GM18502 (cell line): Measurements from ENCODE around the gene DLX3.

Experiments
- ATAC-seq: cut with Tn5 transposase; IDR thresholded peaks from one replicate; pipeline ENCODE4 v1.9.1; 2021; ENCODE audit warnings: mild to moderate bottlenecking; ENCODE audit not compliant: unreplicated experiment, poor library complexity

DLX3 gene

GRCh38 chr17:50026046-50026675, 31.1 kb upstream of the DLX3 start:
- ATAC-seq, result no peak

GRCh38 chr17:50024808-50025207, 29.8 kb upstream of the DLX3 start:
- no peak for ATAC-seq

- no peak for ATAC-seq
Observed at GRCh38 chr17:50023520-50023919, 28.5 kb upstream of the DLX3 start.

DNA sequence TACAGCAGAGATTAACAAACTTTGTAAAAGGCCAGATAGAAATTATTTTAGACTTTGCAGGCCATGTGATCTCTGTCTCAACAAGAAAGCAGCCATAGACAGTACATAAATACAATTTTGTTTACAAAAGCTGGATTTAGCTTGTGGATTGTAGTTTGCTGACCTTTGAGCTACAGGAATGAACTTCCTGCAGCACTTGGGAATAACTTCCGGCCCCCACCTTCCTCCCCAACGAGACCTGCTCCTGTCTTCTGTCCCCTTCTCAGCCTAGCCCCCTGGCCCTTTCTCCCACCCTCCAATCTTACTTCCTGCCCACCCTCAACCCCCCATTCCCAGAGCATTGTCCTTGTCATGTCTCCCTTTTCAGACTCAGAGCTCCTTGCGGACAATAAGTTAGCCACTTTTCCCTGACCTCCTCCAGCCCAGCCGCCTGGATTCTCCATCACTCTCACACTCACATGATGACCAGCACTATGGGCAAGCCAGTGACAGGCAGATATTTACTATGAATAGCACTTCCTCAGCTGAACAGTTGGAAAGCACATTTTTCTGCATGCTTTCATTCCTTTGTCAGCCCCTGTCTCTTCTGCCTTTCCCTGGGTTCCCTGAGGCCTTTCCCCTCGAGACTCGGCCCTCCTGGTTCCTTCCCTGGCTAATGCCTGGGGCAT, 27.6 kb upstream of the DLX3 start:
- ATAC-seq, result no peak

GRCh38 chr17:50021681-50022370, 26.8 kb upstream of the DLX3 start:
- no peak for ATAC-seq

- no peak for ATAC-seq
Observed at GRCh38 chr17:50020841-50021599, 26.0 kb upstream of the DLX3 start.

DNA sequence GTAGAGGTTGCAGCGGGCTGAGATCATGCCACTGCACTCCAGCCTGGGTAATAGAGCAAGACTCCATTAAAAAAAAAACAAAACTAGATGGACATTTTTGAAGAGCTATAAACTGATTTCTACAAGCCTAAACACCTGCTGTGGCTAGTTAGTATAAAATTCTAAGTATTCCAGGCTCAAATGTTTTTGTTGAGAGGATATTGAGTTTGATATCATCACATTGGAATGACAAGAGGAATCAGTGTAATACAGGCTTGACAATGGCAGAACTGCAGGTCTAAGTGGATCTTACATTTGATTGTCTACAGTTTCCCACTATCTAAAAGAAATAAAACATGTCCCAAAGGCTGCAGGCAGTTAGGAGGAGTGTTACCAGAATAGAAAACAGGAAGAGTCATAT, 23.9 kb upstream of the DLX3 start:
- no peak for ATAC-seq

- ATAC-seq, result no peak
Observed at GRCh38 chr17:50015146-50015545, 20.1 kb upstream of the DLX3 start.

- ATAC-seq, result no peak
Observed at GRCh38 chr17:50014471-50015088, 19.6 kb upstream of the DLX3 start.

DNA sequence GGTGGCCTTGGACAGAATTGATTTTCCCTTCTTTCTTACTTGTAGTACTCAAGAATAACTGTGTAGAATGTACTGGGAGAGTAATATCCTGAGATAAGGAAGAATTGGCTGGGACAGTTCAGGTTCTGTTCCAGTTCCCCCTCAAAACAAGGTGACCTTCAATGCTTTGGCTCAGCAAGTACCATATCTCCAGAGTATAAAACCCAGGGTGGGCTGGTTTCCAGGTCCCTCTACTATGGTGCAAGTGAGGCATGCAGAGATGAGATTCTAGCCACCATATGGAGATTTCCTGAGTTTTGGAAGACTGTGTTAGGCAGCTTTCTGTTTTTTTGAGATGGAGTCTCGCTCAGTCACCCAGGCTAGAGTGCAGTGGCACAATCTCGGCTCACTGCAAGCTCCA, 18.1 kb upstream of the DLX3 start:
- no peak for ATAC-seq

DNA sequence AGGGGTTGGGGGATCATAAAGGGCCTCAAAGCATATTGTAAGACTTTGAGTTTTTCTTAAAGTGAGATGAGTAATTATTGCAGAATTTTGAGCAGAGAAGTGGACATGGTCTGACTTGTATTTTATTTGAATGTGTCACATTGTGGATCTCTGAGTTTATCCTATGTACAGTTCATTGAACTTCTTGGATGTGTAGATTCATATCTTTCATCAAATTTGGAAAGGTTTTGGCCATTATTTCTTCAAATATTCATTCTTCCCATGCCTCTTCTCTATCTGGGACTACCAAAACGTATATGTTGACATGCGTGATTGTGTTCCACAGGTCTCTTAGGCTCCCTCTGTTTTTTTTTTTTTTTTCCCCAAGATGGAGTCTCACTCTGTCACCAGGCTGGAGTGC, 14.3 kb upstream of the DLX3 start:
- ATAC-seq, result no peak

DNA sequence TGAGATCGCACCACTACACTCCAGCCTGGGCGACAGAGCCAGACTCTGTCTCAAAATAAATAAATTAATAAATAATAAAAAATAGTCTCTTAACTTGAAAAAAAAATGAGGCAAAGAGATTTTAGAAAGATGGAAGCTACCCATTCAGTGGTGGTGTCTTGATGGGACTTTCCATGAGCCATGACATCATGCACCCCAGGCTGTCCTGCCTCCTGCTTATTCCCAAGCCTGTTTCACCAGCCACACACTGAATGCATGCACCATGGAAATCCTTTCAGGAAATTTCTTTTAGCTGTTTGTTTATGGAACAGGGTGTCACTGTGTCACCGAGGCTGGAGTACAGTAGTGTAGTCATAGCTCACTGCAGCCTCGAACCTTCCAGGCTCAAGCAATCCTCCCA, 8.9 kb upstream of the DLX3 start:
- ATAC-seq, result no peak

DNA sequence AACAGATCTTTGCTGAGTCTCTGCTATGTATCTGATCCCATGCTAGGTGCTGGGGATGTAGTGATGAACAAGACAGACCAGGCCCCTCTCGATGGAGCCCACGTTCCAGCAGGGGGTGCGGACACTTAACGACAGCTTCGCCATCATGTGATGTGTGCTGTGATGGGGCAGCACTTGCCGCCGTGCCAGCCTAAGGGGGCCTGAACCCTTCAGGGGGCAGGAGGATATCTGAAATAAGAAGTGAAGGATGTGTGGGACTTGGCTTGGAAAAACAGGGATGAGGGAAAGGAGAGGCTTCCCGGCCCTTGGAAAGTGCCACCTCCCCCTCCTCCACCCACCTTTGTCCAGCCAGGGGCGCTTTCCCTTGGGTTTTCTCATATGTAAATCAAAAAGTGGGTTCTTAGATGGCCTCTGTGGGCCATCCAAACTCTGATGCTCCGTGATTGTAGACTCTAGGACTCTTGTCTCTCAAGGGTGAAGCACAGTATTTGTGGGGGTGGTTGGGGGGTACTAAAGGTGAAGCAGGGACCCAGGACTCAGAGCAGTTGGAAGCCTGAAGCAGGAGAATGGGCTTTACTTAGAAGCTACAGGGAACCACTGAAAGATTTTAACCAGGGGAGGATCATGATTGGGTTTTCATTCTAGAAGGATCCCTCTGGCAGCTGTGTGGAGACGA, 4.0 kb upstream of the DLX3 start:
- no peak for ATAC-seq

GRCh38 chr17:49997773-49998703, 3.0 kb upstream of the DLX3 start:
- ATAC-seq, result no peak

GRCh38 chr17:49997301-49997650, 2.3 kb upstream of the DLX3 start:
- ATAC-seq, result no peak

DNA sequence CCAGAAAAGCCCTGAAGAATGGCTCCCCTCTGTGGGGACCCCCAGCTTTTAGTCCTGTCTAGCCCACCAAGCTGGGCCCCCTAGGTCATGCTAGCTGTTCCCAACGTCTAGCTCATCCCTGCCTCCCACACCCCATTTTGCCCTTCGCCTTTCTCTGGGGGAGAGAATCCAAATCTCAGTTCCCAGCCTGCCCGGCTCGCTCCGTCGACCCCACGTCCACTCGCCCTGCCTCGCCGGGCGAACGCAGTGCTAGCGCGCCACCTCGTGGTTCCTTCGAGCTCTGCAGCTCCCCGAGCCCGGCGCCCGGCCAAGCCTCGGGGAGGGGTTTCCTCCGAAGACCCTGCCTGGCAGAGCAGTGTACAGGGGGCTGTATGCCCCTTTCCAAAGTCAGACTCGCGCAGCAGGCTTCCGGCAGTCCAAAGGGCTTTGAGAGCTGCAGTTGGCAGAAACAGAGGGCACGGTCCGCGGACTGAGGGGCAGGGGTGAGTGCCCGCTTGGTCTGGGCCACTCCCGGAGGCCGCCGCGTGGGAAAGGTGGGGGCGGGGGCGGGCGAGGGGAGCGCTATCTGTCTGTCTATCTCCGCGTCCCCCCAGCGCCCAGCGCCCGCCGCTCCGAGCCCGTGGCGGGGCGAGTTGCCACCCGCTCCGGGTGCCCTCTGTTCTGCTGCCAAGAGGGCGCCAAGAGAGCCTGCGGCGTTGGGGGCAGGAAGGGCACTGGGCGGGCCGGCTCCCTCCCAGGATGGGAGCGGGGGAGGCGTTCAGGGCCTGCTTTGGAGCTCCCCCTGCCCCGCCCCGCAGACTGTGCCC, 1.7 kb upstream of the DLX3 start:
- no peak for ATAC-seq

DNA sequence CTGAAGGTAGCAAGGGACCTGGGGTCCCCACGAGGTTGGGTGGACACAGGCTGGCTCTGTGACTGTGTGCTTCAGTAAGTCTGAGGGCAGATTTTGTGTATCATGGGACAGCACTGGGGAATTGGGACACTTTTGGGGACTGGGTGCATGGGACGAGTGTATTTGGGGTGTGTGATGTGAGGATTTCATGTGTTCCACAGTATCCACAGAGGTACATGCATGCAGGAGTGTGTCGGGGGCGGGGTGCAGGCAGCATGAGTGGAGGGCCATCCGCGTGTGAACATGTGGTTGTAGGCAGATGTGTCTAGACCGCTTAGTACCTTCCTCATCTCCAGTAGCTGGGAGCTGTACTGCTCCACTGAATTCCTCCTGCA, 1.1 kb upstream of the DLX3 start:
- ATAC-seq, result no peak
